GM12873 (cell line): ENCODE measurements around the gene DDX23.

Experiments
- CTCF ChIP-seq: IDR thresholded peaks from 2 replicates; pipeline ENCODE4 v1.5.1; 2012; ENCODE audit warnings: low read depth, mild to moderate bottlenecking, moderate library complexity, low read length, control low read depth; ENCODE audit not compliant: insufficient read depth; ENCODE audit errors: missing control alignments

Gene DDX23

GRCh38 chr12:48811437-48812090 is 40.4 kb downstream of the DDX23 start:
- no peak for TF ChIP-seq CTCF

- no peak for TF ChIP-seq CTCF
These were observed 41.0 kb downstream of the DDX23 start for GRCh38 chr12:48810903-48811431.

GRCh38 chr12:48807981-48808380 is 44.0 kb downstream of the DDX23 start:
- TF ChIP-seq CTCF, result no peak

GRCh38 chr12:48803675-48804074 is 48.3 kb downstream of the DDX23 start:
- TF ChIP-seq CTCF, result no peak

- no peak for TF ChIP-seq CTCF
These were observed 51.0 kb downstream of the DDX23 start for GRCh38 chr12:48800971-48801370.

- TF ChIP-seq CTCF, result no peak
These were observed 51.5 kb downstream of the DDX23 start for GRCh38 chr12:48800457-48800856.

- no peak for TF ChIP-seq CTCF
These were observed 55.0 kb downstream of the DDX23 start for GRCh38 chr12:48796976-48797375.
